H1 (cell line): Measurements from ENCODE around the gene PRKCD. TPM values are rescaled to one million over a fixed set of nuclear protein-coding genes. Genes with fewer than 3 reads are reported as not detected.

ENCODE experiments used
- BACH1 ChIP-seq: IDR thresholded peaks from 2 replicates; pipeline ENCODE4 v1.6.1; 2012; ENCODE audit warnings: low read length, improper control_type of control experiment
- BRCA1 ChIP-seq: IDR thresholded peaks from 2 replicates; pipeline ENCODE4 v1.6.1; 2012; ENCODE audit warnings: low read depth, low read length, improper control_type of control experiment
- CREB1 ChIP-seq: IDR thresholded peaks from 2 replicates; pipeline ENCODE4 v1.6.1; 2012; ENCODE audit warnings: inconsistent platforms
- EP300 ChIP-seq, 2 experiments: IDR thresholded peaks; 1 replicate in 1 of 2; 2 replicates in 1 of 2; pipeline ENCODE4 v1.6.1; 2011 to 2012; ENCODE audit warnings: low read depth in 2 of 2, low read length in 2 of 2, mild to moderate bottlenecking in 2 of 2, borderline replicate concordance in 1 of 2, inconsistent platforms in 1 of 2, moderate library complexity in 1 of 2
- JUND ChIP-seq: IDR thresholded peaks from 2 replicates; pipeline ENCODE4 v1.6.1; 2011; ENCODE audit warnings: mild to moderate bottlenecking, improper control_type of control experiment, low read length
- NANOG ChIP-seq: IDR thresholded peaks from 2 replicates; pipeline ENCODE4 v1.6.1; 2011; ENCODE audit warnings: low read length, low read depth, mild to moderate bottlenecking, inconsistent platforms; ENCODE audit not compliant: insufficient read depth, poor library complexity, severe bottlenecking
- NRF1 ChIP-seq: IDR thresholded peaks from 2 replicates; pipeline ENCODE4 v1.6.1; 2011; ENCODE audit warnings: mild to moderate bottlenecking, low read depth, low read length, improper control_type of control experiment
- RAD21 ChIP-seq, 2 experiments: IDR thresholded peaks in 1 of 2; conservative IDR thresholded peaks in 1 of 2; 2 replicates each; pipeline ENCODE4 v1.6.1; 2011; ENCODE audit warnings: low read depth in 2 of 2, low read length in 2 of 2, improper control_type of control experiment in 1 of 2, inconsistent platforms in 1 of 2, mild to moderate bottlenecking in 1 of 2, moderate library complexity in 1 of 2
- SIN3A ChIP-seq, 2 experiments: IDR thresholded peaks in 1 of 2; conservative IDR thresholded peaks in 1 of 2; 2 replicates each; pipeline ENCODE4 v1.6.1; 2011 to 2012; ENCODE audit warnings: low read length in 2 of 2, improper control_type of control experiment in 1 of 2, low read depth in 1 of 2, mild to moderate bottlenecking in 1 of 2
- SRF ChIP-seq: IDR thresholded peaks from 2 replicates; pipeline ENCODE4 v1.6.1; 2011; ENCODE audit warnings: mild to moderate bottlenecking, low read depth, low read length, moderate library complexity
- polyA plus RNA-seq, 7 experiments: library from polyadenylated mRNA; depleted of rRNA in 3 of 7; stranded (reverse) in 5 of 7; unstranded in 2 of 7; fragments of >200 nt in 5 of 7; fragments of 200-250 nt in 2 of 7; gene quantifications; 1 replicate in 5 of 7; 2 replicates in 1 of 7; 4 replicates in 1 of 7; pipeline versions ENCODE4 v1.2.1 to v1.2.3, GENCODE V29; 2011 to 2013; ENCODE audit warnings: missing spikeins in 2 of 7, mixed read lengths in 2 of 7
- total RNA-seq: library from RNA; stranded (reverse); fragmentation: NEBNext Ultra II Directional; extraction: Animal tissue kit (Norgen Biotek cat#: 25700); gene quantifications from 2 replicates; pipeline ENCODE4 v1.2.1, GENCODE V29; 2021
- TF ChIP-seq, protein P1 (sequence below): fragments of 300-600 bp; sonication (generic); IDR thresholded peaks from 2 replicates; pipeline ENCODE4 v1.7.1; 2012; ENCODE audit warnings: low read length, moderate library complexity, mild to moderate bottlenecking, inconsistent platforms; ENCODE audit not compliant: insufficient replicate concordance

Gene PRKCD
- total and polyA plus RNA-seq, 2 of the 8 experiments (the other 6 are each of a cell fraction or from before 2014, with no cell fraction given): 22.6 to 23.9 TPM

DNA sequence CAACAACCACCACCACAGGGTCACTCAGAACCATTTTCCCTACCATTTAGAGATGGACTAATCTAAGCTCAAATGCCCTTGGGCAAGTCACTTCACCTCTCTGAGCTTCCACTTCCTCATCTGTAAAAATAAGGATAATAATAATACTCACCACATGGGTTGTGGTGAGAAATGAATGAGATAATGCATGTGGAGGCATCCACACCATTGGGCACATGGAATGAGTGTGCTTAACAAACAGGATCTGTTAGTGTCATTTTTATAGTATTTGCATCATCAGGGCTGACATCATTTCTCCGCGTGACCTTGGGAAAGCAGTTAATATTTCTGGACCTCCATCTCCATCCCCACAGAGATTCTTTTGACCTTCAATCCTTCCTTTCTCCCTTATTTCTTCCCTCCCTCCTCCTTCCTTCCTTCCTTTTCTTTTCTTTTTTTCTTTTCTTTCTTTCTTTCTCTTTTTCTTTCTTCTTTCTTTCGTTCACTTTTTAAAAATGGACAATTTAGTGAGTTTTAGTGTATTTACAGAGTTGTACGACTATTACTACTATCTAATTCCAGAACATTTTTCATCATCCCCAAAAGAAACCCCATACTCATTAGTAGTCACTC is 23.1 kb upstream of the PRKCD start (continued):
- TF ChIP-seq, protein P1, sequence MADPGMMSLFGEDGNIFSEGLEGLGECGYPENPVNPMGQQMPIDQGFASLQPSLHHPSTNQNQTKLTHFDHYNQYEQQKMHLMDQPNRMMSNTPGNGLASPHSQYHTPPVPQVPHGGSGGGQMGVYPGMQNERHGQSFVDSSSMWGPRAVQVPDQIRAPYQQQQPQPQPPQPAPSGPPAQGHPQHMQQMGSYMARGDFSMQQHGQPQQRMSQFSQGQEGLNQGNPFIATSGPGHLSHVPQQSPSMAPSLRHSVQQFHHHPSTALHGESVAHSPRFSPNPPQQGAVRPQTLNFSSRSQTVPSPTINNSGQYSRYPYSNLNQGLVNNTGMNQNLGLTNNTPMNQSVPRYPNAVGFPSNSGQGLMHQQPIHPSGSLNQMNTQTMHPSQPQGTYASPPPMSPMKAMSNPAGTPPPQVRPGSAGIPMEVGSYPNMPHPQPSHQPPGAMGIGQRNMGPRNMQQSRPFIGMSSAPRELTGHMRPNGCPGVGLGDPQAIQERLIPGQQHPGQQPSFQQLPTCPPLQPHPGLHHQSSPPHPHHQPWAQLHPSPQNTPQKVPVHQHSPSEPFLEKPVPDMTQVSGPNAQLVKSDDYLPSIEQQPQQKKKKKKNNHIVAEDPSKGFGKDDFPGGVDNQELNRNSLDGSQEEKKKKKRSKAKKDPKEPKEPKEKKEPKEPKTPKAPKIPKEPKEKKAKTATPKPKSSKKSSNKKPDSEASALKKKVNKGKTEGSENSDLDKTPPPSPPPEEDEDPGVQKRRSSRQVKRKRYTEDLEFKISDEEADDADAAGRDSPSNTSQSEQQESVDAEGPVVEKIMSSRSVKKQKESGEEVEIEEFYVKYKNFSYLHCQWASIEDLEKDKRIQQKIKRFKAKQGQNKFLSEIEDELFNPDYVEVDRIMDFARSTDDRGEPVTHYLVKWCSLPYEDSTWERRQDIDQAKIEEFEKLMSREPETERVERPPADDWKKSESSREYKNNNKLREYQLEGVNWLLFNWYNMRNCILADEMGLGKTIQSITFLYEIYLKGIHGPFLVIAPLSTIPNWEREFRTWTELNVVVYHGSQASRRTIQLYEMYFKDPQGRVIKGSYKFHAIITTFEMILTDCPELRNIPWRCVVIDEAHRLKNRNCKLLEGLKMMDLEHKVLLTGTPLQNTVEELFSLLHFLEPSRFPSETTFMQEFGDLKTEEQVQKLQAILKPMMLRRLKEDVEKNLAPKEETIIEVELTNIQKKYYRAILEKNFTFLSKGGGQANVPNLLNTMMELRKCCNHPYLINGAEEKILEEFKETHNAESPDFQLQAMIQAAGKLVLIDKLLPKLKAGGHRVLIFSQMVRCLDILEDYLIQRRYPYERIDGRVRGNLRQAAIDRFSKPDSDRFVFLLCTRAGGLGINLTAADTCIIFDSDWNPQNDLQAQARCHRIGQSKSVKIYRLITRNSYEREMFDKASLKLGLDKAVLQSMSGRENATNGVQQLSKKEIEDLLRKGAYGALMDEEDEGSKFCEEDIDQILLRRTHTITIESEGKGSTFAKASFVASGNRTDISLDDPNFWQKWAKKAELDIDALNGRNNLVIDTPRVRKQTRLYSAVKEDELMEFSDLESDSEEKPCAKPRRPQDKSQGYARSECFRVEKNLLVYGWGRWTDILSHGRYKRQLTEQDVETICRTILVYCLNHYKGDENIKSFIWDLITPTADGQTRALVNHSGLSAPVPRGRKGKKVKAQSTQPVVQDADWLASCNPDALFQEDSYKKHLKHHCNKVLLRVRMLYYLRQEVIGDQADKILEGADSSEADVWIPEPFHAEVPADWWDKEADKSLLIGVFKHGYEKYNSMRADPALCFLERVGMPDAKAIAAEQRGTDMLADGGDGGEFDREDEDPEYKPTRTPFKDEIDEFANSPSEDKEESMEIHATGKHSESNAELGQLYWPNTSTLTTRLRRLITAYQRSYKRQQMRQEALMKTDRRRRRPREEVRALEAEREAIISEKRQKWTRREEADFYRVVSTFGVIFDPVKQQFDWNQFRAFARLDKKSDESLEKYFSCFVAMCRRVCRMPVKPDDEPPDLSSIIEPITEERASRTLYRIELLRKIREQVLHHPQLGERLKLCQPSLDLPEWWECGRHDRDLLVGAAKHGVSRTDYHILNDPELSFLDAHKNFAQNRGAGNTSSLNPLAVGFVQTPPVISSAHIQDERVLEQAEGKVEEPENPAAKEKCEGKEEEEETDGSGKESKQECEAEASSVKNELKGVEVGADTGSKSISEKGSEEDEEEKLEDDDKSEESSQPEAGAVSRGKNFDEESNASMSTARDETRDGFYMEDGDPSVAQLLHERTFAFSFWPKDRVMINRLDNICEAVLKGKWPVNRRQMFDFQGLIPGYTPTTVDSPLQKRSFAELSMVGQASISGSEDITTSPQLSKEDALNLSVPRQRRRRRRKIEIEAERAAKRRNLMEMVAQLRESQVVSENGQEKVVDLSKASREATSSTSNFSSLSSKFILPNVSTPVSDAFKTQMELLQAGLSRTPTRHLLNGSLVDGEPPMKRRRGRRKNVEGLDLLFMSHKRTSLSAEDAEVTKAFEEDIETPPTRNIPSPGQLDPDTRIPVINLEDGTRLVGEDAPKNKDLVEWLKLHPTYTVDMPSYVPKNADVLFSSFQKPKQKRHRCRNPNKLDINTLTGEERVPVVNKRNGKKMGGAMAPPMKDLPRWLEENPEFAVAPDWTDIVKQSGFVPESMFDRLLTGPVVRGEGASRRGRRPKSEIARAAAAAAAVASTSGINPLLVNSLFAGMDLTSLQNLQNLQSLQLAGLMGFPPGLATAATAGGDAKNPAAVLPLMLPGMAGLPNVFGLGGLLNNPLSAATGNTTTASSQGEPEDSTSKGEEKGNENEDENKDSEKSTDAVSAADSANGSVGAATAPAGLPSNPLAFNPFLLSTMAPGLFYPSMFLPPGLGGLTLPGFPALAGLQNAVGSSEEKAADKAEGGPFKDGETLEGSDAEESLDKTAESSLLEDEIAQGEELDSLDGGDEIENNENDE: no peak
- TF ChIP-seq SIN3A (conservative IDR thresholded peaks at IDR 0.05 in 1 of 2, IDR thresholded peaks at IDR 0.05 in 1 of 2; ENCODE audit: low read depth in 1 of 2, low read length in 2 of 2) (no peak), RAD21 (IDR thresholded peaks at IDR 0.05 in 1 of 2, conservative IDR thresholded peaks at IDR 0.05 in 1 of 2; ENCODE audit: low read depth in 2 of 2, low read length in 2 of 2) (no peak), BRCA1 (no peak), SRF (no peak), JUND (no peak), NRF1 (no peak), CREB1 (no peak), EP300 (IDR thresholded peaks at IDR 0.05; ENCODE audit: borderline replicate concordance in 1 of 2, low read depth in 2 of 2, low read length in 2 of 2) (no peak), BACH1 (no peak), NANOG (no peak)
